SK-N-SH treated with all-trans-retinoic acid at 6 μM for 48 hours (cell line): Measurements from ENCODE around the gene POU4F1.

Source experiments
- ISL1 ChIP-seq: fragments of 250-450 bp; sonication (Bioruptor Pico); IDR thresholded peaks from 2 replicates; pipeline ENCODE4 v2.1.2; 2022; ENCODE audit warnings: mild to moderate bottlenecking, moderate library complexity
- SNAI2 ChIP-seq: fragments of 250-450 bp; sonication (Bioruptor Pico); IDR thresholded peaks from 2 replicates; pipeline ENCODE4 v1.5.0; 2020; ENCODE audit warnings: mild to moderate bottlenecking, moderate library complexity
- ZFP30 ChIP-seq: fragments of 450-650 bp; formaldehyde crosslinking; IDR thresholded peaks from 2 replicates; pipeline ENCODE4 v1.5.0; 2022; ENCODE audit warnings: mild to moderate bottlenecking, moderate library complexity
- ZNF70 ChIP-seq: fragments of 450-650 bp; formaldehyde crosslinking; IDR thresholded peaks from 2 replicates; pipeline ENCODE4 v1.5.0; 2020; ENCODE audit warnings: mild to moderate bottlenecking, moderate library complexity
- TF ChIP-seq, protein P1 (sequence below): fragments of 250-450 bp; sonication (Bioruptor Pico); IDR thresholded peaks from 2 replicates; pipeline ENCODE4 v1.8.0; 2020; ENCODE audit warnings: mild to moderate bottlenecking, moderate library complexity, borderline replicate concordance

DNA sequence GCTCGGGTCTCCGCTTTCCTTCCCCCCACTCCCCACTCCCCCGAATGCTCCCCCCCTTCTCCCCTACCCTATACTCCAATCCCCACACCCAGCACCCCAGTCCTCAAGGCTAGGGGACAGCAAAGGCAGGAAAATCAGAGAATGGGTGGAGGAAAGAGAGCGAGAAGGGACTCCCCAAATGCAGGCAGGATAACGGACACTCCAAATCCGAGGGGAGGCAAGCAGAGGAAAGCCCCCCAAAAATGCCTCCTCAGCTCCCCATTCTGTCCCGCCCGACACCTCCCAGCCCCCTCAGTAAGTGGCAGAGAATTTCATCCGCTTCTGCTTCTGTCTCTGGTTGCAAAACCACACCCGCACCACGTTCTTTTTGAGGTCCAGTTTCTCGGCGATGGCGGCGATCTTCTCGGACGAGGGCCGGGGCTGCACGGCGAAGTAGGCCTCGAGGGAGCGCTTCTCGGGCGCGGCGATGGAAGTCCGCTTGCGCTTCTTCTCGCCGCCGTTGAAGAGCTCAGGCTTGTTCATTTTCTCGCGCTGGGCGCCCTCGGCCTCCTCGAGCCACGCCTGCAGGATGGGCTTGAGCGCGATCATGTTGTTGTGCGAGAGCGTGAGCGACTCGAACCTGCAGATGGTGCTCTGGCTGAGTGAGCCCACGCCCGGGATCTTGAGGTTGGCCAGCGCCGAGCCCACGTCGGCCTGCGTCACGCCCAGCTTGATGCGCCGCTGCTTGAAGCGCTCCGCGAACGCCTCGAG is 2.1 kb downstream of the POU4F1 start:
- TF ChIP-seq ISL1 (CRISPR knock-in tag) (no peak), SNAI2 (no peak), ZFP30 (no peak), ZNF70 (CRISPR knock-in tag) (no peak)
- TF ChIP-seq, protein P1, sequence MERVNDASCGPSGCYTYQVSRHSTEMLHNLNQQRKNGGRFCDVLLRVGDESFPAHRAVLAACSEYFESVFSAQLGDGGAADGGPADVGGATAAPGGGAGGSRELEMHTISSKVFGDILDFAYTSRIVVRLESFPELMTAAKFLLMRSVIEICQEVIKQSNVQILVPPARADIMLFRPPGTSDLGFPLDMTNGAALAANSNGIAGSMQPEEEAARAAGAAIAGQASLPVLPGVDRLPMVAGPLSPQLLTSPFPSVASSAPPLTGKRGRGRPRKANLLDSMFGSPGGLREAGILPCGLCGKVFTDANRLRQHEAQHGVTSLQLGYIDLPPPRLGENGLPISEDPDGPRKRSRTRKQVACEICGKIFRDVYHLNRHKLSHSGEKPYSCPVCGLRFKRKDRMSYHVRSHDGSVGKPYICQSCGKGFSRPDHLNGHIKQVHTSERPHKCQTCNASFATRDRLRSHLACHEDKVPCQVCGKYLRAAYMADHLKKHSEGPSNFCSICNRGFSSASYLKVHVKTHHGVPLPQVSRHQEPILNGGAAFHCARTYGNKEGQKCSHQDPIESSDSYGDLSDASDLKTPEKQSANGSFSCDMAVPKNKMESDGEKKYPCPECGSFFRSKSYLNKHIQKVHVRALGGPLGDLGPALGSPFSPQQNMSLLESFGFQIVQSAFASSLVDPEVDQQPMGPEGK = no peak
